Left ventricle myocardium inferior (tissue), 1 donor: ENCODE measurements around the gene EFCAB7. TPM values are rescaled to one million over a fixed set of nuclear protein-coding genes. Genes with fewer than 3 reads are reported as not detected.
"Not testable (repeated sequence)": the region's sequence is repeated elsewhere in the genome, so short reads cannot be mapped to it uniquely, and the experiment has no call there.

Experiments
- DNase-seq: peaks from one replicate; pipeline ENCODE4 v3.0.0-alpha.2; 2020
- H3K27ac ChIP-seq: fragments of 200-600 bp; replicated peaks from 2 replicates; pipeline ENCODE4 v1.8.0; 2021
- H3K27me3 ChIP-seq: fragments of 200-600 bp; 2 replicates; pipeline ENCODE4 v1.8.0; 2021; ENCODE audit warnings: low read depth
- H3K36me3 ChIP-seq: fragments of 200-600 bp; 2 replicates; pipeline ENCODE4 v1.8.0; 2021
- H3K4me1 ChIP-seq: fragments of 200-600 bp; 2 replicates; pipeline ENCODE4 v1.8.0; 2021
- H3K4me3 ChIP-seq: fragments of 200-600 bp; 2 replicates; pipeline ENCODE4 v1.8.0; 2021; ENCODE audit warnings: mild to moderate bottlenecking, moderate library complexity
- H3K9me3 ChIP-seq: fragments of 200-600 bp; replicated peaks from 2 replicates; pipeline ENCODE4 v1.8.0; 2021
- CTCF ChIP-seq: fragments of 200-600 bp; IDR thresholded peaks from 2 replicates; pipeline ENCODE4 v1.8.0; 2021; ENCODE audit warnings: antibody characterized with exemption, mild to moderate bottlenecking, borderline replicate concordance
- intact Hi-C: fragments of 100-400 bp; cut with micrococcal nuclease; formaldehyde crosslinking; loops from one replicate; pipeline ENCODE4 v1.11.0; 2022
- total RNA-seq: library from RNA; stranded (reverse); fragmentation: NEBNext Ultra II Directional; extraction: Animal tissue kit (Norgen Biotek cat#: 25700); gene quantifications from one replicate; pipeline ENCODE4 v1.2.1, GENCODE V29; 2021
- donor health status: DM: no; HTN: yes; CAD: no; lungs with severe emphysema.

EFCAB7 gene
- total RNA-seq, 1 donor from 2014 or later, result 8.9 TPM

GRCh38 chr1:63559357-63559756 lies 36.0 kb downstream of the EFCAB7 start:
- DNase-seq, result no peak
- H3K4me3 ChIP-seq, result no peak overlapping the region
- intact Hi-C loops, result no loop called here
- no peaks in the 10 kb centered on the region for H3K9me3 ChIP-seq
- H3K36me3 ChIP-seq, result no peaks in the 10 kb centered on the region
- H3K27ac ChIP-seq, result no peak overlapping the region
- TF ChIP-seq CTCF, result no peak
- H3K27me3 ChIP-seq, result no peaks in the 10 kb centered on the region
- no peaks in the 10 kb centered on the region for H3K4me1 ChIP-seq

- Histone ChIP-seq H3K27me3 (no peaks in the 10 kb centered on the region), H3K9me3 (no peaks in the 10 kb centered on the region), H3K36me3 (peaks cover 5% of the 10 kb centered on the region), H3K27ac (no peak overlapping the region), H3K4me3 (no peak overlapping the region), H3K4me1 (no peaks in the 10 kb centered on the region)
- no peak for TF ChIP-seq CTCF
- DNase-seq, result no peak
- intact Hi-C loops, result no loop called here
Observed at GRCh38 chr1:63563745-63564144, 40.4 kb downstream of the EFCAB7 start.

- Histone ChIP-seq H3K9me3 (no peaks in the 10 kb centered on the region), H3K27me3 (no peaks in the 10 kb centered on the region), H3K36me3 (peaks cover 5% of the 10 kb centered on the region), H3K27ac (no peak overlapping the region), H3K4me1 (peaks cover under 1% of the 10 kb centered on the region), H3K4me3 (no peak overlapping the region)
- intact Hi-C loops, result no loop called here
- no peak for TF ChIP-seq CTCF
- DNase-seq, result no peak
Observed at GRCh38 chr1:63569068-63569467, 45.7 kb downstream of the EFCAB7 start.

GRCh38 chr1:63569640-63570316 lies 46.5 kb downstream of the EFCAB7 start:
- no peaks in the 10 kb centered on the region for H3K27me3 ChIP-seq
- H3K9me3 ChIP-seq, result no peaks in the 10 kb centered on the region
- peaks cover 2% of the 10 kb centered on the region for H3K36me3 ChIP-seq
- H3K4me3 ChIP-seq, result no peak overlapping the region
- DNase-seq, result no peak
- no peak overlapping the region for H3K27ac ChIP-seq
- intact Hi-C loops, result no loop called here
- TF ChIP-seq CTCF, result no peak
- peaks cover 5% of the 10 kb centered on the region for H3K4me1 ChIP-seq

GRCh38 chr1:63572686-63573085 lies 49.4 kb downstream of the EFCAB7 start:
- DNase-seq, H3K27ac ChIP-seq, H3K27me3 ChIP-seq, H3K4me3 ChIP-seq, H3K36me3 ChIP-seq, H3K4me1 ChIP-seq, H3K9me3 ChIP-seq, intact Hi-C loops: not testable (repeated sequence)

GRCh38 chr1:63574203-63574796 lies 51.0 kb downstream of the EFCAB7 start:
- H3K36me3 ChIP-seq, H3K4me1 ChIP-seq, H3K27ac ChIP-seq, intact Hi-C loops, H3K4me3 ChIP-seq, DNase-seq, H3K27me3 ChIP-seq, H3K9me3 ChIP-seq: not testable (repeated sequence)
